DMS 273 (cell line): Measurements from ENCODE around the gene STK35.

Source experiments
- DNase-seq: peaks from one replicate; lab custom pipeline; 2025; ENCODE audit not compliant: unreplicated experiment; lab: John Stamatoyannopoulos, UW

The STK35 gene

GRCh38 chr20:2104236-2104635 is 2.6 kb downstream of the STK35 start:
- DNase-seq = no peak

- DNase-seq = no peak
These were observed 6.9 kb downstream of the STK35 start for GRCh38 chr20:2108498-2108897.

- DNase-seq = no peak
These were observed 7.4 kb downstream of the STK35 start for GRCh38 chr20:2108987-2109386.

GRCh38 chr20:2109425-2110210 is 8.0 kb downstream of the STK35 start:
- no peak for DNase-seq

- DNase-seq = no peak
These were observed 11.3 kb downstream of the STK35 start for GRCh38 chr20:2112910-2113309.

GRCh38 chr20:2114127-2114959 is 12.7 kb downstream of the STK35 start:
- DNase-seq = no peak

- no peak for DNase-seq
These were observed 13.5 kb downstream of the STK35 start for GRCh38 chr20:2114990-2115681.

- no peak for DNase-seq
These were observed 14.7 kb downstream of the STK35 start for GRCh38 chr20:2116170-2116940.

- DNase-seq = no peak
These were observed 17.2 kb downstream of the STK35 start for GRCh38 chr20:2118783-2119182.

- DNase-seq = no peak
These were observed 21.3 kb downstream of the STK35 start for GRCh38 chr20:2122936-2123335.

- no peak for DNase-seq
These were observed 22.1 kb downstream of the STK35 start for GRCh38 chr20:2123720-2124119.

GRCh38 chr20:2124564-2125213 is 23.1 kb downstream of the STK35 start:
- DNase-seq = no peak

GRCh38 chr20:2125474-2126112 is 24.0 kb downstream of the STK35 start:
- DNase-seq = no peak

- no peak for DNase-seq
These were observed 25.6 kb downstream of the STK35 start for GRCh38 chr20:2127238-2127637.

- no peak for DNase-seq
These were observed 26.9 kb downstream of the STK35 start for GRCh38 chr20:2128542-2128941.

- DNase-seq = no peak
These were observed 28.5 kb downstream of the STK35 start for GRCh38 chr20:2130062-2130591.

- DNase-seq = no peak
These were observed 29.1 kb downstream of the STK35 start for GRCh38 chr20:2130683-2131082.

GRCh38 chr20:2131366-2131765 is 29.7 kb downstream of the STK35 start:
- DNase-seq = no peak

GRCh38 chr20:2132461-2132901 is 30.9 kb downstream of the STK35 start:
- no peak for DNase-seq
